ENCODE results near the gene ZNF672.

Gene ZNF672

DNA sequence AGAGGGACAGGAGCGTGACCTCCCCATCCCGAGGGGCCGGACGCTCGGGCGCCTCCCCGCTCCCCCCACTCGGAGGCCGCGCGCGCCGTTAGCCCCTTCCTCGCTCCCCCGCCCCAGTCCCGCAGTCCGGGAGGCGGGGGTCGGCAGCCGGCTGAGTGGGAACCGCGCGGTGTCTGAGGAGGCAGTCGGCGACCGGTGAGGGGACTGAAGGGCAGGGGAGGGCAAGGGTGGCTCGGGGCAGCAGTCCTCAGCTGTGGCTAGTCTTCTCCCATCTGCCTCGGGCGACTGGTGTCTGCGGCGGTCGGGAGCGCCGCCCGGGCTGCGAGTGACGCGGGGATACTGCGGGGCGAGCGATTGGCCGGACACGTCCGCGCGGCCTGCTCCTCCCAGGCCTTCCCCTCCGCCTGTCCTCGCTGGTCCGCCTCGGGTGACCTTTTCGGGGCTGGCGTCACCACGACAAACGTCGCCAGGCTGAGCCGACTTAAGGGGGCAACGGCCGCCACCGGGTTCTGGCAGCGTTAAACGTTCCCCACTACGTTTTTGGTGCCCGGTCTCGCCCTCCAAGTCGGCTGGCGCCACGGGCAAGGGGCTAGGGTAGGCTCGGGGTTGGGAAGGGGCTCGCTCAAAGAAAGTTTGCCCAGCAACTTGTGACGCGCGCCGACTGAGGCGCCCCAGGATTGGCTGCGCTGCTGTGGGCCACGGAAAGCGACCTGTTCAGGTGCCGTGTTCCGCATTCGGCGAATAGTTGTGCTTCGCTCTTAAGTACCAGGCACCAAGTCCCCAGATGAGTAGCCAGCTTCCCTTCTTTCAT is 538 bp downstream of the ZNF672 start:
- Histone ChIP-seq H3K27me3 (ENCODE audit: low read depth, low read length) (no peaks in the 10 kb centered on the region), H3K27ac (ENCODE audit: low read length) (peak overlapping the region; percentile 99), H3K9me3 (ENCODE audit: control insufficient read depth in 1 of 2, low read length in 2 of 2) (no peaks in the 10 kb centered on the region), H3K36me3 (ENCODE audit: control insufficient read depth in 1 of 2, insufficient read depth in 2 of 2, low read length in 2 of 2) (peaks cover 0 to 10% of the 10 kb centered on the region in 2 donors), H3K4me3 (ENCODE audit: low read depth in 1 of 2, low read length in 2 of 2) (peak overlapping the region; percentile 74 to 77), H3K4me1 (ENCODE audit: control insufficient read depth in 1 of 2, insufficient read depth in 2 of 2, low read length in 2 of 2) (peaks cover 13 to 28% of the 10 kb centered on the region in 2 donors)

DNA sequence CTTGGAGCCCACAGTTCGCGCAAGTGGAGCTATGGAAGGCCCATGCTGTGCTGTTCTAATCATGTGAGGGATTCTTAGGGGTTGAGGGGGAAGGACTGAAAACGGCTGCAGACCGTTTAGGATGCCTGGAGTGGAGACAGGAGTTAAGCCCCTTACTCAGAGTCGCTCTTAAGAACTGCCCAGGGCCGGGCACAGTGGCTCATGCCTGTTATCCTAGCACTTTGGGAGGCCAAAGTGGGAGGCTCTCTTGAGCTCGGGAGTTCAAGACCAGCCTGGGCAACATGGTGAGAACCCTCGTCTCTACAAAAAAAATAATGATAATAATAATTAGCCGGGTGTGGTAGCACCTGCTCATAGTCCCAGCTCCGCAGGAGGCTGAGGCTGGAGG is 1.1 kb downstream of the ZNF672 start:
- Histone ChIP-seq H3K4me3 (ENCODE audit: low read depth in 1 of 2, low read length in 2 of 2) (peak overlapping the region; percentile 74 to 77), H3K9me3 (ENCODE audit: control insufficient read depth in 1 of 2, low read length in 2 of 2) (no peaks in the 10 kb centered on the region), H3K4me1 (ENCODE audit: control insufficient read depth in 1 of 2, insufficient read depth in 2 of 2, low read length in 2 of 2) (peaks cover 13 to 28% of the 10 kb centered on the region in 2 donors), H3K27ac (ENCODE audit: low read length) (peak overlapping the region; percentile 99), H3K27me3 (ENCODE audit: low read depth, low read length) (no peaks in the 10 kb centered on the region), H3K36me3 (ENCODE audit: control insufficient read depth in 1 of 2, insufficient read depth in 2 of 2, low read length in 2 of 2) (peaks cover 0 to 10% of the 10 kb centered on the region in 2 donors)

DNA sequence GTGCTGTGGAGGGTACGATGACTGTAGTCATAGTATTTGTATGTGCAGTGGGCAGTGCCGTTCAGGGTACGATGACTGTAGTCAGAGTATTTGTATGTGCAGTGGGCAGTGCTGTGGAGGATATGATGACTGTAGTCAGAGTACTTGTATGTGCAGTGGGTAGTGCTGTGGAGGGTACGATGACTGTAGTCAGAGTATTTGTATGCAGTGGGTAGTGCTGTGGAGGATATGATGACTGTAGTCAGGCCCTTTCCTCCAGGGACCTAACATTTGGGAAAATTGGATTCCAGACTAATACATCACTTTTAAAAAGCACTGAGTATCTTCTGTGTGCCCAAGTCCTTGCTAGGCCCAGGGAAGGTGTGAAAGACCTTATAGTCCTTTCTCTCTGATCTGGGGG is 2.9 kb downstream of the ZNF672 start:
- Histone ChIP-seq H3K4me1 (ENCODE audit: control insufficient read depth in 1 of 2, insufficient read depth in 2 of 2, low read length in 2 of 2) (peaks cover 13 to 28% of the 10 kb centered on the region in 2 donors), H3K36me3 (ENCODE audit: control insufficient read depth in 1 of 2, insufficient read depth in 2 of 2, low read length in 2 of 2) (peaks cover 17 to 19% of the 10 kb centered on the region in 2 donors), H3K27ac (ENCODE audit: low read length) (no peak overlapping the region), H3K4me3 (ENCODE audit: low read depth in 1 of 2, low read length in 2 of 2) (no peak overlapping the region), H3K27me3 (ENCODE audit: low read depth, low read length) (no peaks in the 10 kb centered on the region), H3K9me3 (ENCODE audit: control insufficient read depth in 1 of 2, low read length in 2 of 2) (no peaks in the 10 kb centered on the region)

DNA sequence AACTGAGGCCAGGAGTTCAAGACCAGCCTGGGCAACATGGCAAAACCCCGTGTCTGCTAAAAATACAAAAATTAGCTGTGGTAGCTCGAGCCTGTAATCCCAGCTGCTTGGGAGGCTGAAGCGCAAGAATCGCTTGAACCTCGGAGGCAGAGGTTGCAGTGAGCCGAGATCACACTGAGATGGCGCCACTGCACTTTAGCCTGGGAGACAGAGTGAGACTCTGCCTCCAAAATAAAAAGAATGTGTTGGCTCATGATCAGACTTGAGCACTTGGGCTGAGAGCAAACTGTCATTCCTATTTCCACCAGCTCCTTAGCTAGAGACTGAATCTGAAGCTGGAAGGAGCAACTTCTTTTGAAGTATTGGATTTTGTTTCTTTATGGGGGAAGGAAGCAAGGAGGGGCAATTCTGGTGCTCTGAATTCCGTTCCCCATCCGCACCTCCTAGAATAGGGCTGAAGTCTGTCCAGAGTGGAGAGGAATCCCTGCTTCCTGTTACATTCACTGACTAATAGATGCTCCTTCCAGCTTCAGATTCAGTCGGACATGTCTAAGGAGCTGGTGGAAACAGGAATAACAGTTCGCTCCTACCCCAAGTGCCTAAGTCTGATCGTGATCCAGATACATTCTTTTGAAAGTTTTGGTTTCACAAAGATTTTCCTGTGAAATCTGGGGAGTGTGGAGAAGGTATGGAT is 3.8 kb downstream of the ZNF672 start:
- H3K27me3 ChIP-seq (ENCODE audit: low read depth, low read length) = no peaks in the 10 kb centered on the region
- peaks cover 26 to 28% of the 10 kb centered on the region in 2 donors for H3K36me3 ChIP-seq (ENCODE audit: control insufficient read depth in 1 of 2, insufficient read depth in 2 of 2, low read length in 2 of 2)
- H3K4me1 ChIP-seq (ENCODE audit: control insufficient read depth in 1 of 2, insufficient read depth in 2 of 2, low read length in 2 of 2) = peaks cover 13 to 28% of the 10 kb centered on the region in 2 donors
- no peaks in the 10 kb centered on the region for H3K9me3 ChIP-seq (ENCODE audit: control insufficient read depth in 1 of 2, low read length in 2 of 2)
- peak overlapping the region in 1 of 2 donors; percentile 2 for H3K4me3 ChIP-seq (ENCODE audit: low read depth in 1 of 2, low read length in 2 of 2)
- H3K27ac ChIP-seq (ENCODE audit: low read length) = peak overlapping the region; percentile 58

DNA sequence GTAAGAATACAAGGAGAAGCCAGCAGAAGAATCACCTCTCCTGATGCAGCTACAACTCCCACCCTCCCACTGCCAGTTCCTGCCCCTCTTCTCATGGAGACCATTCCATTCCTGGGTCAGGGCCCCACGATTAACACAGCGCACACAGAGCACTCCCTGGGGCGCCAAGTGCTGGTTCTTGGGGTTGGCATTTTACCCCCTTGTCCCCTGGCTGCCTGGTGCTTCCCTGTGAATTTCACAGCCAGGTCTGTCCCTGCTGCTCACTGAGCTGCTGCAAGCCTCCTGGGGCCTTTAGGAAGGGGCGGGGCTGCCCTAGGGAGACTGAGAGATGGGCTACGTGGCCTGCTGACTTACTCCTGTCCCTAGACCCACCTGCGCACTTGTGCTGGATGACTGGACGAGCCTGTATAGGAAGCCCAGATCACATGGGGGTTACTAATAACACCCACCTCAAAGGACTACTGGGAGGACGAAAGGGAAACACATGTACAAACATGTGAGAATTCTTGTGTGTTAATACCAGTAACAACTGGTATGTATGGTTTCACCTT is 4.8 kb downstream of the ZNF672 start:
- Histone ChIP-seq H3K4me1 (ENCODE audit: control insufficient read depth in 1 of 2, insufficient read depth in 2 of 2, low read length in 2 of 2) (peaks cover 8 to 28% of the 10 kb centered on the region in 2 donors), H3K4me3 (ENCODE audit: low read depth in 1 of 2, low read length in 2 of 2) (no peak overlapping the region), H3K9me3 (ENCODE audit: control insufficient read depth in 1 of 2, low read length in 2 of 2) (no peaks in the 10 kb centered on the region), H3K27ac (ENCODE audit: low read length) (no peak overlapping the region), H3K36me3 (ENCODE audit: control insufficient read depth in 1 of 2, insufficient read depth in 2 of 2, low read length in 2 of 2) (peaks cover 29 to 38% of the 10 kb centered on the region in 2 donors), H3K27me3 (ENCODE audit: low read depth, low read length) (no peaks in the 10 kb centered on the region)

DNA sequence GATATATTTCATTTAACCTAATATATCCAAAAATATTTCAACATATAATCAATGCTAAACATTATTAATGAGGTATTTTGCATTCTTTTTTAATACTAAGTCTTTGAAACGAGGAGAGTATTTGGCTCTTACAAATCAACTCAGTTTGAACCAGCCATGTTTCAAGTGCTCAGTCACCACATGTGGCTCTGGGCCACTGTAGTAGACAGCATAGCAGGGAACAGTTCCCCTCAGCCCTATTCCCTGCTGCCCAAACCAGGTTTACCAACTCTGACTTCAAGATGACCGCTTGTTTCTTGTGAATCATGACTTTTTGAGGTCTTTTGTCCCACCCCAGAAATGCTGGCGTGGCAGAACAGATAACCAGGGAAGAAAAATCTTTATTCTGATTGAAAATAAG is 5.7 kb downstream of the ZNF672 start:
- Histone ChIP-seq H3K27ac (ENCODE audit: low read length) (no peak overlapping the region), H3K4me1 (ENCODE audit: control insufficient read depth in 1 of 2, insufficient read depth in 2 of 2, low read length in 2 of 2) (peaks cover 8 to 28% of the 10 kb centered on the region in 2 donors), H3K9me3 (ENCODE audit: control insufficient read depth in 1 of 2, low read length in 2 of 2) (no peaks in the 10 kb centered on the region), H3K27me3 (ENCODE audit: low read depth, low read length) (no peaks in the 10 kb centered on the region), H3K4me3 (ENCODE audit: low read depth in 1 of 2, low read length in 2 of 2) (no peak overlapping the region), H3K36me3 (ENCODE audit: control insufficient read depth in 1 of 2, insufficient read depth in 2 of 2, low read length in 2 of 2) (peaks cover 33 to 40% of the 10 kb centered on the region in 2 donors)

DNA sequence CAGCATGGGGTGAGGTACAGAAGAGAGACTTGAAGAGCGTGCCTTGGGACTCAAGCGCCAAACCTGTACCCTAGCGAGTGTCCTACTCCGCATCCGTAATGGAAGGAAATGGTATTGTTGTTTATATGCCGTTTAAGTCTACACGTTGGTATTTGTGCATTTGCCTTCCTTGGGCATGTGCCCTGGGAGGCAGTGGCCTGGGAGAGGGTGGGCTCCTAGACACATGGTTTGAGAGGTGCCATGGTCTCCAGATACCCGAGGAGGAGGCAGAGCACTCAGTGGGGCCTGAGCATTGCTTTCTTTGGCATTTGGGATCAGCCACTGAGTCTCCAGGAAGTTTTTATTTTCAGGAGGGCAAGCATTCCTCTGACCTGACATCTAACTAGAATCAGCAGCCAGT is 6.5 kb downstream of the ZNF672 start:
- no peak overlapping the region for H3K4me3 ChIP-seq (ENCODE audit: low read depth in 1 of 2, low read length in 2 of 2)
- no peak overlapping the region for H3K27ac ChIP-seq (ENCODE audit: low read length)
- H3K9me3 ChIP-seq (ENCODE audit: control insufficient read depth in 1 of 2, low read length in 2 of 2) = no peaks in the 10 kb centered on the region
- peaks cover 8 to 21% of the 10 kb centered on the region in 2 donors for H3K4me1 ChIP-seq (ENCODE audit: control insufficient read depth in 1 of 2, insufficient read depth in 2 of 2, low read length in 2 of 2)
- no peaks in the 10 kb centered on the region for H3K27me3 ChIP-seq (ENCODE audit: low read depth, low read length)
- H3K36me3 ChIP-seq (ENCODE audit: control insufficient read depth in 1 of 2, insufficient read depth in 2 of 2, low read length in 2 of 2) = peaks cover 40 to 44% of the 10 kb centered on the region in 2 donors

DNA sequence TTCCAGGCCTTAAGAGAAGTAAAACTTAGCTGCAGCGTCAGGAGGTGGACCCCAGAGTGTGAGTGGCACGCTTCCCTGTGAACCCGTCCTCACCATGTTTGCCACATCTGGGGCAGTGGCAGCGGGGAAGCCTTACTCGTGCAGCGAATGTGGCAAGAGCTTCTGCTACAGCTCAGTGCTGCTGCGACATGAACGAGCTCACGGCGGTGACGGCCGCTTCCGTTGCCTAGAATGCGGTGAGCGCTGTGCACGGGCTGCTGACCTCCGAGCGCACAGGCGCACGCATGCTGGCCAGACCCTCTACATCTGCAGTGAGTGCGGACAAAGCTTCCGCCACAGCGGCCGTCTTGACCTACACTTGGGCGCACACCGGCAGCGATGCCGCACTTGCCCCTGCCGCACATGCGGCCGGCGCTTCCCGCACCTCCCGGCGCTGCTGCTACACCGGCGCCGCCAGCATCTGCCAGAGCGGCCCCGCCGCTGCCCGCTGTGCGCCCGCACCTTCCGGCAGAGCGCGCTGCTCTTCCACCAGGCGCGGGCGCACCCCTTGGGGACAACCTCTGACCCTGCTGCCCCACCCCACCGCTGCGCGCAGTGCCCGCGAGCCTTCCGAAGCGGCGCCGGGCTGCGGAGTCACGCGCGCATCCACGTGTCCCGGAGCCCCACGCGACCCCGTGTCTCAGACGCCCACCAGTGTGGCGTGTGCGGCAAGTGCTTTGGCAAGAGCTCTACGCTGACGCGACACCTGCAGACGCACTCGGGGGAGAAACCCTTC is 9.3 kb downstream of the ZNF672 start:
- Histone ChIP-seq H3K4me1 (ENCODE audit: control insufficient read depth in 1 of 2, insufficient read depth in 2 of 2, low read length in 2 of 2) (peaks cover 4 to 6% of the 10 kb centered on the region in 2 donors), H3K4me3 (ENCODE audit: low read depth in 1 of 2, low read length in 2 of 2) (no peak overlapping the region), H3K27me3 (ENCODE audit: low read depth, low read length) (no peaks in the 10 kb centered on the region), H3K9me3 (ENCODE audit: control insufficient read depth in 1 of 2, low read length in 2 of 2) (no peaks in the 10 kb centered on the region), H3K27ac (ENCODE audit: low read length) (no peak overlapping the region), H3K36me3 (ENCODE audit: control insufficient read depth in 1 of 2, insufficient read depth in 2 of 2, low read length in 2 of 2) (peaks cover 44 to 57% of the 10 kb centered on the region in 2 donors)

DNA sequence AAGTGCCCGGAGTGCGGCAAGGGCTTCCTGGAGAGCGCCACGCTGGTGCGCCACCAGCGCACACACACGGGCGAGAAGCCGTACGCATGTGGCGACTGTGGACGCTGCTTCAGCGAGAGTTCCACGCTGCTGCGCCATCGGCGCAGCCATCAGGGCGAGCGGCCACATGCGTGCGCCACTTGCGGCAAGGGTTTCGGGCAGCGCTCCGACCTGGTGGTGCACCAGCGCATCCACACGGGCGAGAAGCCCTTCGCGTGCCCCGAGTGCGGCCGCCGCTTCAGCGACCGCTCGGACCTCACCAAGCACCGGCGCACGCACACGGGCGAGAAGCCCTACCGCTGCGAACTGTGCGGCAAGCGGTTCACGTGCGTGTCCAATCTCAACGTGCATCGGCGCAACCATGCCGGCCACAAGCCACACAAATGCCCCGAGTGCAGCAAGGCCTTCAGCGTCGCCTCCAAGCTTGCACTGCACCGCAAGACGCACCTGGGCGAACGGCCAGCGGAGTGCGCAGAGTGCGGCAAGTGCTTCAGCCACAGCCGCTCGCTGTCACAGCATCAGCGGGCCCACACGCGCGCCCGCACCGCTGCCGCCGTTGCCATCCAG is 10.0 kb downstream of the ZNF672 start:
- Histone ChIP-seq H3K27ac (ENCODE audit: low read length) (no peak overlapping the region), H3K27me3 (ENCODE audit: low read depth, low read length) (no peaks in the 10 kb centered on the region), H3K4me3 (ENCODE audit: low read depth in 1 of 2, low read length in 2 of 2) (no peak overlapping the region), H3K4me1 (ENCODE audit: control insufficient read depth in 1 of 2, insufficient read depth in 2 of 2, low read length in 2 of 2) (no peaks in the 10 kb centered on the region), H3K9me3 (ENCODE audit: control insufficient read depth in 1 of 2, low read length in 2 of 2) (no peaks in the 10 kb centered on the region), H3K36me3 (ENCODE audit: control insufficient read depth in 1 of 2, insufficient read depth in 2 of 2, low read length in 2 of 2) (peaks cover 44 to 57% of the 10 kb centered on the region in 2 donors)

DNA sequence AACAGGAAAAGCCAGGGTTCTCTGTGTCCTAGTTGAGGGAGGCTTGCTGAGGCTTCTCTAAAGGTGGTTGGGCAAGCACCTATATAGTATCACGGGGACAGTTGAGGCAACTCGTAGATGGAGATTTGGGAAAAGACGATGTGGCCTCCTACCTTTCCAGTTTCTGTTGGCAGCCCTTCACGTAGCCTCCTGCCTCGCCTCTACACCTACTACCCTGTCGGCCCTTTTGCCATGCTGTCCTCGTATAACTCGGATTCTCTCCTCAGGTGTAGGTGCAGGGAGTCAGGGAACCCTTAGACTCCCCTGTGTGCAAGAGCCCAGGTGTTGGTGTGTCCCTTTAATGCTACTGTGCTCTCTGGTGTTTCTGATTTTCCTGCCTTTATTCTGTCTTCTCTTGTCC is 10.6 kb downstream of the ZNF672 start:
- H3K27me3 ChIP-seq (ENCODE audit: low read depth, low read length) = no peaks in the 10 kb centered on the region
- H3K4me3 ChIP-seq (ENCODE audit: low read depth in 1 of 2, low read length in 2 of 2) = no peak overlapping the region
- peaks cover 46 to 61% of the 10 kb centered on the region in 2 donors for H3K36me3 ChIP-seq (ENCODE audit: control insufficient read depth in 1 of 2, insufficient read depth in 2 of 2, low read length in 2 of 2)
- no peaks in the 10 kb centered on the region for H3K9me3 ChIP-seq (ENCODE audit: control insufficient read depth in 1 of 2, low read length in 2 of 2)
- H3K4me1 ChIP-seq (ENCODE audit: control insufficient read depth in 1 of 2, insufficient read depth in 2 of 2, low read length in 2 of 2) = no peaks in the 10 kb centered on the region
- no peak overlapping the region for H3K27ac ChIP-seq (ENCODE audit: low read length)

Data from muscle layer of duodenum (tissue), 2 donors.